CD4-positive, CD25-positive, alpha-beta regulatory T cell (primary cell): ENCODE measurements around the gene UBE4B. TPM values are rescaled to one million over a fixed set of nuclear protein-coding genes. Genes with fewer than 3 reads are reported as not detected.
A peak's percentile ranks its signal among the peaks of the same experiment; 100 is the strongest.
"Not testable (repeated sequence)": the region's sequence is repeated elsewhere in the genome, so short reads cannot be mapped to it uniquely, and the experiment has no call there.

Source experiments
- ATAC-seq, 2 donors: fragments of 150-1000 bp; cut with Tn5 transposase; one replicate each; pipeline ENCODE4 v1.10.0; 2021; ENCODE audit warnings: low read depth in 2 of 2, moderate number of reproducible peaks in 2 of 2, moderate library complexity in 1 of 2
- DNase-seq, 3 donors: peaks; one replicate each; pipeline versions ENCODE4 v3.0.0 to v3.0.0-alpha.2; 2012 to 2022; ENCODE audit warnings: mixed read lengths in 1 of 3
- H3K27ac ChIP-seq: one replicate; pipeline ENCODE4 v1.7.0; 2013; ENCODE audit warnings: mild to moderate bottlenecking, low read length; ENCODE audit not compliant: insufficient read depth, poor library complexity, severe bottlenecking
- H3K27me3 ChIP-seq: one replicate; pipeline ENCODE4 v1.7.0; 2013; ENCODE audit warnings: low read length; ENCODE audit not compliant: control insufficient read depth, insufficient read depth
- H3K36me3 ChIP-seq: one replicate; pipeline ENCODE4 v1.7.0; 2013; ENCODE audit warnings: mild to moderate bottlenecking, low read length, moderate library complexity; ENCODE audit not compliant: control insufficient read depth, insufficient read depth
- H3K4me1 ChIP-seq: 2 replicates; pipeline ENCODE4 v1.7.0; 2013; ENCODE audit warnings: mild to moderate bottlenecking, low read length; ENCODE audit not compliant: insufficient read depth, control insufficient read depth, poor library complexity, severe bottlenecking
- H3K4me3 ChIP-seq: one replicate; pipeline ENCODE4 v1.7.0; 2013; ENCODE audit warnings: low read depth, mild to moderate bottlenecking, low read length, moderate library complexity
- H3K9me3 ChIP-seq, 2 experiments: 1 replicate in 1 of 2; 2 replicates in 1 of 2; pipeline ENCODE4 v1.7.0; 2013; ENCODE audit warnings: low read length in 2 of 2, mild to moderate bottlenecking in 1 of 2, moderate library complexity in 1 of 2; ENCODE audit not compliant: control insufficient read depth in 2 of 2
- H3K27ac Mint-ChIP-seq, 3 donors: one replicate each; pipeline ENCODE4 v1.8.0; 2020 to 2022; ENCODE audit warnings: mild to moderate bottlenecking in 3 of 3, mixed read lengths in 3 of 3, moderate library complexity in 2 of 3
- H3K27me3 Mint-ChIP-seq: one replicate; pipeline ENCODE4 v1.8.0; 2022; ENCODE audit warnings: mild to moderate bottlenecking, mixed read lengths
- H3K36me3 Mint-ChIP-seq: one replicate; pipeline ENCODE4 v1.8.0; 2020; ENCODE audit warnings: mixed read lengths
- H3K4me1 Mint-ChIP-seq, 4 donors: one replicate each; pipeline ENCODE4 v1.8.0; 2020 to 2022; ENCODE audit warnings: mixed read lengths in 4 of 4, mild to moderate bottlenecking in 1 of 4
- H3K4me3 Mint-ChIP-seq, 4 donors: one replicate each; pipeline ENCODE4 v1.8.0; 2020 to 2022; ENCODE audit warnings: mild to moderate bottlenecking in 4 of 4, mixed read lengths in 4 of 4, moderate library complexity in 3 of 4
- H3K9me3 Mint-ChIP-seq, 7 donors: one replicate each; pipeline ENCODE4 v1.8.0; 2020 to 2022; ENCODE audit warnings: mixed read lengths in 7 of 7, mild to moderate bottlenecking in 3 of 7, moderate library complexity in 2 of 7
- polyA plus RNA-seq, 4 donors: library from polyadenylated mRNA; unstranded; fragments of 300-500 nt; fragmentation: Illumina TruSeq; gene quantifications; one replicate each; pipeline ENCODE4 v1.2.3, GENCODE V29; 2021
- total RNA-seq: library from RNA; stranded (reverse); gene quantifications from one replicate; pipeline ENCODE4 v1.2.3, GENCODE V29; 2022

Gene UBE4B
- total and polyA plus RNA-seq, 5 donors from 2014 or later = 8.0 to 38.7 (median 9.3) TPM

DNA sequence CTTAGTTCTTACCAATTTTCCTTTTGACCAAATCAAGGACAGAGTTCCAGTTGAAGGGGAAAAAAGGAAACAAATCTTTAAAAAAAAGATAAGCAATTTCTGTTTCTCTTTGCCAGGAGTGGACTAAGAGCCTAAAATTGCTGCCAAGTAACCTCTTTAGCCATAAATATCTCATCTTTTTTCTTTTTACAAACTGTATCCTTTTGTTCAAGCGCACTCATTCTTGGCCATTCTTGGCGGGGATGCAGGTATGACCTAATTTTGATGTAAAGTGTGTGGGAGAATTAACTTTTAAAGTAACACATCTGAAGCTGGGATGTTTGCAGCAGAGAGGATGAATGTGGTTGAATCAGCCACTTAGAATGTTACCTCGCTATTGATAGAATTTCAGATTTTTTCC lies 164.2 kb downstream of the UBE4B start:
- no peak for DNase-seq
- H3K9me3 ChIP-seq = no peaks in the 10 kb centered on the region
- no peak overlapping the region for H3K4me3 ChIP-seq
- no peak for ATAC-seq
- Mint-ChIP-seq H3K4me1 (no peaks in the 10 kb centered on the region), H3K9me3 (peaks cover 0 to 3% (median 0%) of the 10 kb centered on the region in 7 donors), H3K4me3 (no peak overlapping the region), H3K36me3 (no peaks in the 10 kb centered on the region), H3K27me3 (peaks cover 22% of the 10 kb centered on the region), H3K27ac (no peak overlapping the region)
- no peaks in the 10 kb centered on the region for H3K27me3 ChIP-seq
- no peak overlapping the region for H3K27ac ChIP-seq
- no peaks in the 10 kb centered on the region for H3K4me1 ChIP-seq
- H3K36me3 ChIP-seq = no peaks in the 10 kb centered on the region

DNA sequence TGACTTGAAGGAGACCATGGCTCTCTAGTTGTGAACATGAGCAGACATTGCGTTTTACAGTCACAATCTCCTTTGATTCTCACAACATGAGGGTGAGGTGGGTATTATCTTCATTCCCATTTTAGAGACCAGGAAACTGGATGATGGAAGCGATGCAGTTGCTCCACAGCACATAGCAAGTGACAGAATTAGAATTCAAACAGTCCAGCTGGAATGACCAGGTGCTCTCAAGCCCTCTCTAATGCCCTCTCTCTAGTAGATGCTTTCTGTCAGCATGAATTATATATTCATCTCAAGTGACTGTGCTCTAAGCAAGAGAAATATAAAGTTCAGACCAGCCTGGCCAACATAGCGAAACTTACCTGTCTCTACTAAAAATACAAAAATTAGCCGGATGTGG lies 167.9 kb downstream of the UBE4B start:
- H3K27me3 ChIP-seq = no peaks in the 10 kb centered on the region
- no peaks in the 10 kb centered on the region for H3K4me1 Mint-ChIP-seq
- no peak overlapping the region for H3K4me3 ChIP-seq
- ATAC-seq (no peak), DNase-seq (no peak)
- no peaks in the 10 kb centered on the region for H3K9me3 ChIP-seq
- H3K27ac Mint-ChIP-seq = no peak overlapping the region
- H3K36me3 ChIP-seq = no peaks in the 10 kb centered on the region
- no peak overlapping the region for H3K4me3 Mint-ChIP-seq
- no peaks in the 10 kb centered on the region for H3K4me1 ChIP-seq
- no peak overlapping the region for H3K27ac ChIP-seq
- H3K36me3 Mint-ChIP-seq = no peaks in the 10 kb centered on the region
- no peaks in the 10 kb centered on the region for H3K9me3 Mint-ChIP-seq
- peaks cover 23% of the 10 kb centered on the region for H3K27me3 Mint-ChIP-seq

DNA sequence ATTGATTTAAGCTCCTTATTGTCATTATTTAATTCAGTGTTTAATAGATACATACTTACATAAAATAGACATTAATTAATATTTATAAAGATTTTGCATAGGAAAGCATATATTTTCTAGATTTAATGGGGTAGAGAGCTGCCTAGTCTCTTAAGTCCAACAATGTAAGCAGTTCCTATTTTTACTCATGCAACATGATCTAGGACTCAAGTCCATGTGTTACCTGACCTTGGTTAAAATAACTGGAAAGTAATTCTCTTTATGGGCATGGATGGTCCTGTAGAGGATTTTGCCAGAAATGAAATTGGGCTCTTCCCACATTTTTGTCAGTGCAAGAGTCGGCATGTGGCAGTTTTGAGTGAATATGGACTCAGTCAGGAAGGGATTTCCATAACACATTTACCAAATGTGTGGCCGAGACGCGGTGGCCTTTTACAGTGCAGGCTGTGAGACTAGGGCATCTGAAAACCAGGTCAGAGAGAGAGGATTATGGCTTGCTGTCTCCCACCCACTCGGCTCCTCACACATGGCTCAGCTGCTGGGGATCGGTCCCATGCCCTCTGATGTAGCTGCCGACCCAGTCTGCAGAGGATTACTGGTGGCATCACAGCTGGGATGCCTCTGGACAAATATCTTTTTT lies 171.4 kb downstream of the UBE4B start:
- H3K9me3 Mint-ChIP-seq = no peaks in the 10 kb centered on the region
- Histone ChIP-seq H3K27me3 (peaks cover under 1% of the 10 kb centered on the region), H3K4me3 (no peak overlapping the region), H3K9me3 (no peaks in the 10 kb centered on the region), H3K4me1 (no peaks in the 10 kb centered on the region), H3K36me3 (no peaks in the 10 kb centered on the region), H3K27ac (no peak overlapping the region)
- H3K4me3 Mint-ChIP-seq = no peak overlapping the region
- no peaks in the 10 kb centered on the region for H3K4me1 Mint-ChIP-seq
- ATAC-seq (no peak), DNase-seq (no peak)
- no peaks in the 10 kb centered on the region for H3K36me3 Mint-ChIP-seq
- H3K27me3 Mint-ChIP-seq = peaks cover 9% of the 10 kb centered on the region
- no peak overlapping the region for H3K27ac Mint-ChIP-seq

DNA sequence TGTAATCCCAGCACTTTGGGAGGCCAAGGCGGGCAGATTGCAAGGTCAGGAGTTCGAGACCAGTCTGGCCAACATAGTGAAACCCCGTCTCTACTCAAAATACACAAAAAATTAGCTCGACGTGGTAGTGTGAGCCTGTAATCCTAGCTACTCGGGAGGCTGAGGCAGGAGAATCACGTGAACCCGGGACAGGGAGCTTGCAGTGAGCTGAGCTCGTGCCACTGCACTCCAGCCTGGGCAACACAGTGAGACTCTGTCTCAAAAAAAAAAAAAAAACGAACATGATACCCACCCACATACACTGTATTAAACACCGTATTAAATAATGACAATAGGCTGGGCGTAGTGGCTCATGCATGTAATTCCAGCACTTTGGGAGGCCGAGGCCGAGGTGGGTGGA lies 172.4 kb downstream of the UBE4B start:
- DNase-seq, H3K36me3 ChIP-seq, H3K27ac Mint-ChIP-seq, H3K4me1 ChIP-seq, H3K9me3 Mint-ChIP-seq, H3K4me3 ChIP-seq, H3K27me3 Mint-ChIP-seq, ATAC-seq, H3K36me3 Mint-ChIP-seq, H3K4me1 Mint-ChIP-seq, H3K4me3 Mint-ChIP-seq, H3K9me3 ChIP-seq, H3K27ac ChIP-seq, H3K27me3 ChIP-seq: not testable (repeated sequence)

DNA sequence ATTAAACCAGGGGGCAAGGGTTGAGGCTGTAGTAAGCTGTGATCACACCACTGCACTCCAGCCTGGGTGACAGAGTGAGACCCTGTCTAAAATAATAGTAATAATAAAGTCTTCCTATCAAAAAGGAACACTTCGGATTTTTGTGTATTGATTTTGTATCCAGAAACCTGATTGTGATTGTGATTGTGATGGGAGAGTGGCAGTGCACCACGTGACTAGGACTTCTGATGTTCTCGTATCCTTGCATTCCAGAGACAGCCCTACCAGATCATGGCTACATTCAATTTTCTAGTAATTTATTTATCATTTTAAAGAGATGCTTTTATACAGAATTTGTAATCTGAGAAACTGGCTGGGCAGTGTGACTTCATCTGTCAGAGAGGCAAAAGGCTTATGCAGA lies 175.1 kb downstream of the UBE4B start:
- Histone ChIP-seq H3K36me3 (no peaks in the 10 kb centered on the region), H3K27me3 (peaks cover 2% of the 10 kb centered on the region), H3K4me1 (peaks cover 16% of the 10 kb centered on the region), H3K4me3 (no peak overlapping the region), H3K27ac (no peak overlapping the region), H3K9me3 (no peaks in the 10 kb centered on the region)
- DNase-seq = no peak
- Mint-ChIP-seq H3K9me3 (no peaks in the 10 kb centered on the region), H3K27me3 (peaks cover 7% of the 10 kb centered on the region), H3K27ac (no peak overlapping the region), H3K36me3 (no peaks in the 10 kb centered on the region), H3K4me3 (peak overlapping the region in 2 of 4 donors; percentile 58 to 91), H3K4me1 (peaks cover 0 to 22% (median 15%) of the 10 kb centered on the region in 4 donors)
- no peak for ATAC-seq

DNA sequence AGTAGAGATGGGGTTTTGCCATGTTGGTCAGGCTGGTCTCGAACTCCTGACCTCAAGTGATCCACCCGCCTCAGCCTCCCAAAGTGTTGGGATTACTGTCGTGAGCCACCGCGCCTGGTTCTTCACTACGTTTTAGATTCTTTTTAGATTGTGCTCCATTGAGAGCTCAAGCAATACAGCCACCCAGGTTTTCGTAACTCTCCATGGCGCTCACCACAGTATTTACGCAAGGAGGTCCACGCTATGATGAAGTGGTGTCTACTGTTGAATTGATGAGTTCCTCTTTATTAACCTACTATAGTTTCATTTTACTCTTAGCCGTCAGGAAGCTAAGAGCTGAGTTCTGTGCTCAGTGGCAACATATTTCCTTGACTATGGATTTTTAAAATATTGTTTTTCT lies 175.8 kb downstream of the UBE4B start:
- peak overlapping the region in 1 of 3 donors; percentile 65 for H3K27ac Mint-ChIP-seq
- no peaks in the 10 kb centered on the region for H3K9me3 Mint-ChIP-seq
- ATAC-seq = no peak

DNA sequence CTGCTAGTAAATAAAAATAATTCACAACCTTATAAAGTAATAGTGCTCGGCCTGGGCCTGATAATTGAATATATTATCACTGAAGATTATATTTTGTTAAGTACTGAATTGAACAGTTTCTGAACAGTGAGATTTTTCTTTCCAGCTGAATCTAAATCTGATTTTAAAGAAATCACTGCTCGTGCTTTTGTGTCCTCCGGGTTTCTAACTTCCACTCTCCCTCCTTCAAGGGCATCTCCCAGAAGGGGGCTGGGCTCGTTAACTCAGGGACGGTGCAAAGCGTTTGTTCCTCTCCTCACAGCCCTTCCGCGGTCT lies 176.8 kb downstream of the UBE4B start:
- Mint-ChIP-seq H3K27me3 (peaks cover 4% of the 10 kb centered on the region), H3K27ac (peak overlapping the region; percentile 49 to 90 (median 76)), H3K36me3 (no peaks in the 10 kb centered on the region), H3K9me3 (no peaks in the 10 kb centered on the region), H3K4me1 (peaks cover 6 to 32% (median 20%) of the 10 kb centered on the region in 4 donors), H3K4me3 (peak overlapping the region; percentile 90 to 93 (median 91))
- no peaks in the 10 kb centered on the region for H3K36me3 ChIP-seq
- no peak for DNase-seq
- ATAC-seq = no peak
- H3K27ac ChIP-seq = no peak overlapping the region
- H3K27me3 ChIP-seq = peaks cover 2% of the 10 kb centered on the region
- H3K4me1 ChIP-seq = peaks cover 16% of the 10 kb centered on the region
- H3K4me3 ChIP-seq = peak overlapping the region; percentile 78
- H3K9me3 ChIP-seq = no peaks in the 10 kb centered on the region

More for the DNA sequence above, 175.8 kb downstream of the UBE4B start:
- no peak overlapping the region for H3K27ac ChIP-seq
- no peak overlapping the region for H3K4me3 ChIP-seq
- H3K4me1 Mint-ChIP-seq = peaks cover 4 to 27% (median 16%) of the 10 kb centered on the region in 4 donors
- DNase-seq = no peak
- H3K36me3 Mint-ChIP-seq = no peaks in the 10 kb centered on the region
- H3K36me3 ChIP-seq = no peaks in the 10 kb centered on the region
- peaks cover 4% of the 10 kb centered on the region for H3K27me3 Mint-ChIP-seq
- H3K9me3 ChIP-seq = no peaks in the 10 kb centered on the region
- peaks cover 2% of the 10 kb centered on the region for H3K27me3 ChIP-seq
- peak overlapping the region in 3 of 4 donors; percentile 44 to 91 (median 83) for H3K4me3 Mint-ChIP-seq
- H3K4me1 ChIP-seq = peaks cover 16% of the 10 kb centered on the region
